Muscle layer of duodenum (tissue), 2 donors: ENCODE data around the gene FSTL1.

Experiments used
- H3K27ac ChIP-seq: one replicate; pipeline ENCODE4 v1.7.0; 2013; ENCODE audit warnings: mild to moderate bottlenecking, low read length
- H3K27me3 ChIP-seq: one replicate; pipeline ENCODE4 v1.7.0; 2013; ENCODE audit warnings: low read depth, mild to moderate bottlenecking, control low read depth, low read length
- H3K36me3 ChIP-seq, 2 donors: one replicate each; pipeline ENCODE4 v1.7.0; 2013; ENCODE audit warnings: low read length in 2 of 2, control low read depth in 1 of 2, mild to moderate bottlenecking in 1 of 2; ENCODE audit not compliant: insufficient read depth in 2 of 2, control insufficient read depth in 1 of 2
- H3K4me1 ChIP-seq, 2 donors: one replicate each; pipeline ENCODE4 v1.7.0; 2013; ENCODE audit warnings: low read length in 2 of 2, mild to moderate bottlenecking in 2 of 2, control low read depth in 1 of 2, moderate library complexity in 1 of 2; ENCODE audit not compliant: insufficient read depth in 2 of 2, control insufficient read depth in 1 of 2
- H3K4me3 ChIP-seq, 2 donors: one replicate each; pipeline ENCODE4 v1.7.0; 2013; ENCODE audit warnings: low read length in 2 of 2, low read depth in 1 of 2, mild to moderate bottlenecking in 1 of 2
- H3K9me3 ChIP-seq, 2 donors: one replicate each; pipeline ENCODE4 v1.7.0; 2013; ENCODE audit warnings: low read length in 2 of 2, control low read depth in 1 of 2, mild to moderate bottlenecking in 1 of 2; ENCODE audit not compliant: control insufficient read depth in 1 of 2
- donor health status: healthy.

Gene FSTL1

GRCh38 chr3:120477781-120478180, 27.0 kb upstream of the FSTL1 start:
- Histone ChIP-seq H3K4me1 (peaks cover 0 to 13% of the 10 kb centered on the region in 2 donors), H3K9me3 (no peaks in the 10 kb centered on the region), H3K36me3 (no peaks in the 10 kb centered on the region), H3K27ac (peak overlapping the region; percentile 64), H3K4me3 (peak overlapping the region in 1 of 2 donors; percentile 28), H3K27me3 (no peaks in the 10 kb centered on the region)

DNA sequence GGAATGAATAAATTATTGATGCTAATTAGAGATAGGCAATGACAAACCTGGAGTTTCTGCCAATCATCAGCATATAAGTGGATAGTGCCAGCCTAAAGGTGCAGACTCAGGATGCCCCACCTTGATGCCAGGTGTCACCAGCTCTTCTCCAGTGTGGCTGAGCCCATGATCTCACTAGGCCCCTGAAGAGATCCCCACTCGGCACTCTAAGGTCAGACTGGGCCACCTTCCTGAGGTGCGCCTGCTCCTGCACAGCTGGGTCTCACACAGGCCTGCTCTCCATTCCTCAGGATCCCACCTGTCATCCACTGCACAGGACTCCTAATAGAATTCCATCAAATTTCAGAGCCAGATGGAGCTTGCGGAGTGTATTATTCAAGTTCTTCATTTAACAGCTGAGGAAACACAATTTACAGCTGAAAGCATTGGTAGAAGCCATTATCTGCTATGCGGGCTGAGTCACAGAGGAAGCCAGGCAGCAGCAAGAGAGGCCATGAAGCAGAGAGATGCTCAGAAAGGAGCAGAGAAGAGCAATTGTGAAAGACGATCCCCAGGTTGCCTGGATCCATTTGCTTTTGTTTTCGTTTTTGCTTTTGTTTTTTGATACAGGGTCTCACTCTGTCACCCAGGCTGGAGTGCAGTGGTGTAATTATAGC, 25.1 kb upstream of the FSTL1 start:
- Histone ChIP-seq H3K36me3 (no peaks in the 10 kb centered on the region), H3K4me1 (peaks cover 0 to 13% of the 10 kb centered on the region in 2 donors), H3K9me3 (no peaks in the 10 kb centered on the region), H3K27ac (no peak overlapping the region), H3K4me3 (no peak overlapping the region), H3K27me3 (no peaks in the 10 kb centered on the region)

DNA sequence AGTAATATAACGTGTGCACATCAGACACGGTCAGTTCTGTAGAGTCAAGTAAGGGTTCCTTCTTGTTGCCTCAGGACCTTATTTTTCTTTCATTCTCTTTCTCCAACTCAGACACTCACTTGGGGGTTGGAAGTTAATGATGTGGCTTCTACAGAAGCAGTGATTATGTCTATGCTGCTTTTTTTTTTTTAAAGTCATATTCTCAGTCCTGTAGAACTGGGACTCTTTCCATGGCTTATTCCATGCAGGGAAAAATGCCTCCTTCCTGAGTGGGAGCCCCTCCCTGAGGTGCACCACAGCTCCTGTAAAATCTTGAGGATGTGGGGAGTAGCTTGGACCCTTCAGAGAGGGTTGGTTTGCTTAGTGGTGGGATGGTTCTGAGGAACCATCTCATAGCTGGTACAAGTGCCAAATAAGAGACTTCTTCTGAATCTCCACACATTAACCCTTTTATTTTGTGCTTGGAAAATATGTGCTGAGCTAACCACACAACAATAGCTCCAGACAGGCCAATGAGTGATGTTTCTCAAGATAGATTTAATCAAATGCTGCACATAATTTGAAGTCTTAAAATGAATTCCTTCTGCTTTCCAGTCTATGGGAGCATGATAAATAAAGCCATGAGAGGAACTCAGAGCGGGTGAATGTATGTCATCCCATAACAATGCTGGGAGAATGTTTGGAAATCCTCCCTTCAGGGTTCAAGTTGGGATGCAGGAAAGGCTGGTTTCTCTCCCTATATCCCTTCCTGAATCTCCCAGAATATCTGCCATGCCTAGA, 23.3 kb upstream of the FSTL1 start:
- Histone ChIP-seq H3K27me3 (no peaks in the 10 kb centered on the region), H3K4me1 (peaks cover 0 to 21% of the 10 kb centered on the region in 2 donors), H3K9me3 (no peaks in the 10 kb centered on the region), H3K36me3 (no peaks in the 10 kb centered on the region), H3K4me3 (no peak overlapping the region), H3K27ac (no peak overlapping the region)

- Histone ChIP-seq H3K4me1 (peaks cover 0 to 18% of the 10 kb centered on the region in 2 donors), H3K36me3 (no peaks in the 10 kb centered on the region), H3K27ac (no peak overlapping the region), H3K27me3 (no peaks in the 10 kb centered on the region), H3K4me3 (no peak overlapping the region), H3K9me3 (no peaks in the 10 kb centered on the region)
These were observed 22.6 kb upstream of the FSTL1 start for GRCh38 chr3:120473389-120473788.

DNA sequence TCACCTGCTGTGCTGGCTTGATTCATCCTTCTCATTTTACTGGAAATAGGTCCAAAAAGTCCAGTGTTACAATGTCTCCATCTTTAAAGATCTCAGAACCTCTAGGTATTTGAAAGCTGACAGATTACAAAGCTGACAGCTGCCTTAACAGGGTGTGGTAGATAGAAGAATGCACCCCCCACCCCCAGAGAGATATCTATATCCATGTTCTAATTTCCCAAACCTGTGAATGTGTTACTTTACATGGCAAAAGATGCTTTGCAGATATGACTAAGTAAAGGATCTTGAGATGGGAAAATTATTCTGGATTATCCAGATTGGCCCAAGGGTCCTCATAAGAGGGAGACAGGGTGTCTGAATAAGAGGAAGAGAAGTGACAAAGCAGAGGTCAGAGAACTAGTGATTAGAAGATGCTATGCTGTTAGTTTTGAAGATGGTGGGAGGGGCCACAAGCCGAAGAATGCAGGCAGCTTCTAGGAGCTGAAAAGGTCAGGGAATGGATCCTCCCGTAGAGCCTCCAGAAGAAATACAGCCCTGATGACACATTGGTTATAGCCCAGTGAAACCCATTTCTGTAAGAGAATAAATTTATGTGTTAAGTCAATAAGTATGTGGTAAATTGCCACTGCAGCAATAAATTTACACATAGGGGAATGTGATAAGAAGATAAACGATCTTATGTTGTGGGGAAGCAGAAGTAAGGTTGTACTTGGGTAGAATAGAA, 21.5 kb upstream of the FSTL1 start:
- Histone ChIP-seq H3K27me3 (no peaks in the 10 kb centered on the region), H3K27ac (no peak overlapping the region), H3K4me3 (no peak overlapping the region), H3K36me3 (no peaks in the 10 kb centered on the region), H3K9me3 (no peaks in the 10 kb centered on the region), H3K4me1 (peaks cover 0 to 13% of the 10 kb centered on the region in 2 donors)

DNA sequence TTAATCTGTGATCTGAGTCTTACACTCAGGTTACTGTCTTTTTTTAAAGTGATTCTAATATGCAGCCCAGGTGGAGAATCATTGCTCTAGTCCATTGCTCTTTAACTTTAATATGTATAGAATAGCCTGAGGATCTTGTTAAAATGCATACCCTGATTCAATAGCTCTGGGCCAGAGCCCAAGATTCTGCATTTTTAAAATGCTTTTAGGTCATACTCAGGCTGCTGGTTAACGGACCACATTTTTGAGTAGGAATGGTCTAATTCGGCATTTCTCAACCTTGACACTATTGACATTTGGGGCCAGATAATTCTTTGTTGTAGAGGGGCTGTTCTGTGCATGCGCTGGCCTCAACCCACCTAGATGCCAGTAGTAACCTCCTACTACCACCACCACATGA, 20.9 kb upstream of the FSTL1 start:
- Histone ChIP-seq H3K36me3 (no peaks in the 10 kb centered on the region), H3K4me3 (no peak overlapping the region), H3K9me3 (no peaks in the 10 kb centered on the region), H3K27me3 (no peaks in the 10 kb centered on the region), H3K27ac (no peak overlapping the region), H3K4me1 (peaks cover 0 to 13% of the 10 kb centered on the region in 2 donors)

GRCh38 chr3:120470870-120471269, 20.1 kb upstream of the FSTL1 start:
- no peaks in the 10 kb centered on the region for H3K36me3 ChIP-seq
- no peaks in the 10 kb centered on the region for H3K27me3 ChIP-seq
- no peak overlapping the region for H3K4me3 ChIP-seq
- H3K9me3 ChIP-seq, result no peaks in the 10 kb centered on the region
- H3K27ac ChIP-seq, result no peak overlapping the region
- peaks cover 0 to 9% of the 10 kb centered on the region in 2 donors for H3K4me1 ChIP-seq

DNA sequence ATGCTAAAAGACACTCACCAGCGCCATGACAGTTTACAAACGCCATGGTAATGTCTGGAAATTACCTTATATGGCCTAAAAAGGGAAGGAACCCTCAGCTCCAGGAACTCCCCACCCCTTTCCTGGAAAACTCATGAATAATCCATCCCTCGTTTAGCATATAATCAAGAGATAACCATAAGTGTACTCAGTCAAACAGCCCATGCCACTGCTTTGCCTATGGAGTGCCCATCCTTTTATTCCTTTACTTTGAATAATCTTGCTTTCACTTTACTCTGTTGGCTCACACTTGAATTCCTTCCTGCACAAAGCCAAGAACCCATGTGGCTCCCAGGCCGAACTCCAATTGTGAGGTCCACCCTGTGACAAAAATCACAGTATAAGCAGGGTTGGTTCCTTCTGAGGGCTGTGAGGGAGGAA, 19.1 kb upstream of the FSTL1 start:
- Histone ChIP-seq H3K27me3 (no peaks in the 10 kb centered on the region), H3K27ac (peak overlapping the region; percentile 16), H3K4me3 (no peak overlapping the region), H3K4me1 (peaks cover 0 to 9% of the 10 kb centered on the region in 2 donors), H3K9me3 (no peaks in the 10 kb centered on the region), H3K36me3 (no peaks in the 10 kb centered on the region)

DNA sequence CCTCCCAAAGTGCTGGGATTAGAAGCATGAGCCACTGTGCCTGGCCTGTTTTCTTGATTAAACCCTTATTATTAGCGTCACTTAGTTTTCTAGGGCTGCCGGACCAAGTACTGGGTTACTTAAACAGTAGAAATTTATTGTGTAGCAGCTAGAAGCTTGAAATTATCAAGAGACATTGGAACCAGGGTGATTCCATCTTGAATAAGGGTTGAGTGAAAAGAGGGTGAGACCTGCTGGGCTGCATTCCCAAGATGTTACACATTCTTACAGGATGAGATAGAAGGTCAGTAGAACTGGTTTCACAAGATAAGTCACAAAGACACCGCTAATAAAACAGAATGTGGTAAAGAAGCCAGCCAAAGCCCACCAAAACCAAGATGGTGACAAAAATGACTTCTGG, 18.6 kb upstream of the FSTL1 start:
- no peaks in the 10 kb centered on the region for H3K27me3 ChIP-seq
- no peaks in the 10 kb centered on the region for H3K9me3 ChIP-seq
- H3K4me3 ChIP-seq, result no peak overlapping the region
- no peak overlapping the region for H3K27ac ChIP-seq
- H3K36me3 ChIP-seq, result no peaks in the 10 kb centered on the region
- H3K4me1 ChIP-seq, result peaks cover 0 to 9% of the 10 kb centered on the region in 2 donors

GRCh38 chr3:120468635-120469295, 18.0 kb upstream of the FSTL1 start:
- H3K4me1 ChIP-seq, result peaks cover 0 to 9% of the 10 kb centered on the region in 2 donors
- H3K36me3 ChIP-seq, result no peaks in the 10 kb centered on the region
- no peaks in the 10 kb centered on the region for H3K27me3 ChIP-seq
- no peaks in the 10 kb centered on the region for H3K9me3 ChIP-seq
- no peak overlapping the region for H3K4me3 ChIP-seq
- H3K27ac ChIP-seq, result no peak overlapping the region

- H3K4me1 ChIP-seq, result peaks cover 0 to 4% of the 10 kb centered on the region in 2 donors
- no peak overlapping the region for H3K27ac ChIP-seq
- H3K36me3 ChIP-seq, result no peaks in the 10 kb centered on the region
- H3K27me3 ChIP-seq, result no peaks in the 10 kb centered on the region
- H3K4me3 ChIP-seq, result no peak overlapping the region
- H3K9me3 ChIP-seq, result no peaks in the 10 kb centered on the region
These were observed 11.7 kb upstream of the FSTL1 start for GRCh38 chr3:120462409-120462959.
